K562 (cell line): Measurements from ENCODE around the gene VTCN1. TPM values are rescaled to one million over a fixed set of nuclear protein-coding genes. Genes with fewer than 3 reads are reported as not detected.

Experiments
- ATAC-seq: fragments of 200-7000 bp; cut with Tn5 transposase; 3 replicates; pipeline ENCODE4 v1.9.1; 2020; ENCODE audit warnings: moderate library complexity
- BruUV-seq: library from RNA; stranded (reverse); fragments of 400-500 nt; replicated peaks from 2 replicates; lab custom pipeline; 2021; lab: Mats Ljungman, UMichigan
- CTCF ChIA-PET: fragments of 300-600 bp; formaldehyde crosslinking; extraction: SDS; loops from one replicate; lab custom pipeline; 2021; ENCODE audit warnings: low intra/inter-chr PET ratio; lab: Yijun Ruan, JAX
- POLR2A ChIA-PET: fragments of 300-600, 350-650 bp; sonication (Branson Sonifier 250); formaldehyde crosslinking; extraction: SDS; loops from one replicate; lab custom pipeline; 2021; ENCODE audit warnings: antibody characterized with exemption, inconsistent platforms; lab: Yijun Ruan, JAX
- DNase-seq, 4 experiments: peaks; one replicate each; pipeline versions ENCODE4 v3.0.0 to v3.0.0-alpha.2; 2011 to 2018; ENCODE audit warnings: low spot score in 3 of 4, mixed read lengths in 3 of 4; ENCODE audit errors: extremely low read depth in 1 of 4
- FAIRE-seq: peaks from 2 replicates; lab custom pipeline; 2011; peaks lifted over from hg19 to GRCh38; lab: Jason Lieb, UNC
- H2AFZ ChIP-seq: 2 replicates; pipeline ENCODE4 v1.6.0; 2011; ENCODE audit warnings: low read depth, low read length, control low read depth, inconsistent platforms
- H3K27ac ChIP-seq: fragments of 200-600 bp; 3 replicates; pipeline ENCODE4 v1.8.0; 2011; ENCODE audit warnings: low read depth, mild to moderate bottlenecking, control low read depth, inconsistent platforms, low read length, moderate library complexity, mixed read lengths; ENCODE audit errors: extremely low read depth
- H3K27me3 ChIP-seq, 2 experiments: fragments of 300-600 bp in 1 of 2; 2 replicates in 1 of 2; 3 replicates in 1 of 2; pipeline versions ENCODE4 v1.6.0 to v1.8.0; 2011; ENCODE audit warnings: inconsistent platforms in 2 of 2, low read length in 2 of 2, mild to moderate bottlenecking in 1 of 2, mixed read lengths in 1 of 2, moderate library complexity in 1 of 2; ENCODE audit not compliant: control insufficient read depth in 2 of 2, insufficient read depth in 2 of 2
- H3K36me3 ChIP-seq: fragments of 300-600 bp; 3 replicates; pipeline ENCODE4 v1.8.0; 2011; ENCODE audit warnings: mild to moderate bottlenecking, low read length, inconsistent platforms; ENCODE audit not compliant: control insufficient read depth, insufficient read depth
- H3K4me1 ChIP-seq, 2 experiments: fragments of 200-600 bp in 1 of 2; replicated peaks in 1 of 2; 2 replicates in 1 of 2; 3 replicates in 1 of 2; pipeline versions ENCODE4 v1.5.1 to v1.8.0; 2011; ENCODE audit warnings: inconsistent platforms in 2 of 2, low read length in 2 of 2, mild to moderate bottlenecking in 1 of 2, mixed read lengths in 1 of 2, moderate library complexity in 1 of 2; ENCODE audit not compliant: control insufficient read depth in 2 of 2, insufficient read depth in 2 of 2
- H3K4me2 ChIP-seq: 2 replicates; pipeline ENCODE4 v1.6.1; 2011; ENCODE audit warnings: low read length, control low read depth, inconsistent platforms, mixed read lengths; ENCODE audit not compliant: insufficient read depth
- H3K4me3 ChIP-seq: fragments of 200-600 bp; sonication (generic), shearing (Covaris generic); 2 replicates; pipeline ENCODE4 v1.5.1; 2016; ENCODE audit warnings: control low read depth, inconsistent platforms
- H3K79me2 ChIP-seq: fragments of 200-600 bp; 3 replicates; pipeline ENCODE4 v1.8.0; 2011; ENCODE audit warnings: low read length, inconsistent platforms; ENCODE audit not compliant: control insufficient read depth, insufficient read depth
- H3K9ac ChIP-seq, 2 experiments: 2 replicates each; pipeline versions ENCODE4 v1.6.0 to v1.6.1; 2011; ENCODE audit warnings: low read depth in 2 of 2, low read length in 2 of 2, control low read depth in 1 of 2, inconsistent platforms in 1 of 2, mild to moderate bottlenecking in 1 of 2, mixed read lengths in 1 of 2; ENCODE audit not compliant: insufficient read depth in 1 of 2
- H3K9me1 ChIP-seq: one replicate; pipeline ENCODE4 v1.6.0; 2011; ENCODE audit warnings: inconsistent platforms, mild to moderate bottlenecking, low read length, moderate library complexity; ENCODE audit not compliant: control insufficient read depth, insufficient read depth
- H3K9me3 ChIP-seq: replicated peaks from 2 replicates; pipeline ENCODE4 v1.5.1; 2011; ENCODE audit warnings: low read depth, low read length, inconsistent platforms; ENCODE audit not compliant: control insufficient read depth, insufficient read depth
- H4K20me1 ChIP-seq: replicated peaks from 2 replicates; pipeline ENCODE4 v1.6.1; 2011; ENCODE audit warnings: low read length, inconsistent platforms, mixed read lengths; ENCODE audit not compliant: control insufficient read depth, insufficient read depth
- CBX3 ChIP-seq, 2 experiments: IDR thresholded peaks; 1 replicate in 1 of 2; 2 replicates in 1 of 2; pipeline ENCODE4 v1.6.1; 2012; ENCODE audit warnings: inconsistent platforms in 2 of 2, low read length in 2 of 2, borderline replicate concordance in 1 of 2, control low read depth in 1 of 2
- KLF10 ChIP-seq: fragments of 250-450 bp; sonication (Bioruptor Pico); IDR thresholded peaks from 2 replicates; pipeline ENCODE4 v1.6.1; 2021; ENCODE audit warnings: matching md5 sums
- NFXL1 ChIP-seq: fragments of 450-650 bp; formaldehyde crosslinking; IDR thresholded peaks from 2 replicates; pipeline ENCODE4 v1.4.0; 2021; ENCODE audit warnings: mild to moderate bottlenecking
- ZNF133 ChIP-seq: fragments of 250-450 bp; sonication (Bioruptor Pico); IDR thresholded peaks from 2 replicates; pipeline ENCODE4 v1.4.0; 2020; ENCODE audit warnings: mild to moderate bottlenecking
- ZNF232 ChIP-seq: sonication (generic); formaldehyde crosslinking; IDR thresholded peaks from 2 replicates; pipeline ENCODE4 v1.8.0; 2022; ENCODE audit warnings: mild to moderate bottlenecking, missing genetic modification reagents
- WGBS: fragments of 100-300 bp; shearing (Covaris generic); methylation state at CpG from one replicate; pipeline ENCODE4 v1.1.6; 2016; ENCODE audit warnings: low coverage, mixed read lengths; ENCODE audit not compliant: insufficient coverage; ENCODE audit errors: missing lambda C conversion rate; 5-methylcytosine and 5-hydroxymethylcytosine counted together
- in situ Hi-C: fragments of 300-500 bp; cut with MboI; formaldehyde crosslinking; loops from 4 replicates; pipeline ENCODE4 v1.15.0; 2018; ENCODE audit warnings: inconsistent platforms, mixed read lengths
- intact Hi-C: fragments of 100-400 bp; cut with micrococcal nuclease; formaldehyde crosslinking; loops from 2 replicates; pipeline ENCODE4 v1.14.2; 2022
- polyA plus RNA-seq, 8 experiments: library from polyadenylated mRNA; depleted of rRNA in 4 of 8; stranded (reverse) in 5 of 8; unstranded in 3 of 8; fragments of >200 nt; fragmentation: Nextera tagmentation in 2 of 8; fragmentation: Illumina TruSeq in 1 of 8; extraction: Ambion mirVana in 2 of 8; extraction: Trizol in 1 of 8; gene quantifications; 2 replicates each; pipeline versions ENCODE4 v1.2.1 to v1.2.3, GENCODE V29; 2011 to 2014; ENCODE audit warnings: inconsistent platforms in 1 of 8, missing spikeins in 1 of 8
- total RNA-seq, 7 experiments: library from RNA; depleted of rRNA in 6 of 7; stranded (reverse); fragments of >200 nt in 6 of 7; fragmentation: Illumina TruSeq in 2 of 7; extraction: Trizol in 2 of 7; gene quantifications; 2 replicates each; pipeline versions ENCODE4 v1.2.1 to v1.2.3, GENCODE V29; 2011 to 2021; ENCODE audit warnings: low replicate concordance in 1 of 7
- TF ChIP-seq, protein P1 (sequence below): fragments of 450-650 bp; IDR thresholded peaks from 2 replicates; pipeline ENCODE4 v1.6.1; 2016; ENCODE audit warnings: mild to moderate bottlenecking, moderate library complexity

VTCN1 gene
- total and polyA plus RNA-seq, 9 of the 15 experiments (the other 6 are each of a cell fraction or from before 2014, with no cell fraction given), result not detected

DNA sequence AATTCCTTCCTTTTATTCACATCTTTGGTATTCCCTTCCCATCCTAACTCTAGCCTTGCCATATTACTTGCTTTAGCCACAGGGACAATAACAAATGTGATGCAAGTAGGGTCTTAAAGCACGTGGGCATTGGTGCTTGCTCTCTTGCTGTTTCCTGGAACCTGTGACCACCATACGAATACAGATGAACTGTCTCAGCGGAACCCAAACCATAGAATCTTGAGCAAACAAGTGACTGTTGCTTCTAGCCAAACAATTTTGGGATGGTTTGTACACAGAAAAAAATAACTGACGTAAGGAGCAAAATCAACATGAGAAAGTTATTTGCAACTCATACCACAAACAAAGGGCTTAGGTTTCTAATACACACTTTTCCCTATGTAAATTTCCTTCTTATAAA, 15.2 kb upstream of the VTCN1 start (continued):
- no peak for TF ChIP-seq NFXL1

DNA sequence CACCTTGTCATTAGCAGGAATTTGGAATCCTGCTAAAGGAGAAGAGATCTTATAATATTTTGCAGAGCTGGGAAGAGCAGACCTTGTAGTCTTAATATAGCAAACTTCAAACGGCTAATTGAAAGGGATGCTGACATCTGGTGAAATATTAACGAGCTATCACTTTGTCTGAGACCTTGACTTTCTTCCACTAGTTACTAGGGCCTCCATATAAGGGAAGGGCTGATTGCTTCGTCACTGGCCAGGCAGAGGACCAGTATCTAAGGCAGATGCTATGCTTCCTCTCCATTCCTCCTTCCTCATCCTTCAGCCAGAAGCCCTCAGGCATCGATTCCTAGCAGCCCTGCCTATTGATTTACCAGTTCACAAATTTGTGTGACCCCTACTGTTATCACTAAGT, 6.0 kb upstream of the VTCN1 start:
- Histone ChIP-seq H3K9ac (no peak overlapping the region), H3K4me2 (no peak overlapping the region), H3K9me1 (no peaks in the 10 kb centered on the region), H3K27me3 (peaks cover 12 to 33% of the 10 kb centered on the region in 2 experiments), H3K4me3 (no peak overlapping the region), H3K36me3 (no peaks in the 10 kb centered on the region), H2AFZ (no peak overlapping the region), H3K4me1 (no peaks in the 10 kb centered on the region), H3K9me3 (no peaks in the 10 kb centered on the region), H3K27ac (no peak overlapping the region), H3K79me2 (no peaks in the 10 kb centered on the region), H4K20me1 (no peaks in the 10 kb centered on the region)
- ATAC-seq, result no peak
- in situ Hi-C loops (no loop called here), intact Hi-C loops (no loop called here)
- WGBS, result 2% methylated on average over 4 of the region's 4 CpGs
- TF ChIP-seq ZNF133 (no peak), CBX3 (IDR thresholded peaks at IDR 0.05; ENCODE audit: borderline replicate concordance in 1 of 2, low read length in 2 of 2) (no peak), ZNF232 (no peak), KLF10 (CRISPR knock-in tag) (no peak)
- TF ChIP-seq, protein P1, sequence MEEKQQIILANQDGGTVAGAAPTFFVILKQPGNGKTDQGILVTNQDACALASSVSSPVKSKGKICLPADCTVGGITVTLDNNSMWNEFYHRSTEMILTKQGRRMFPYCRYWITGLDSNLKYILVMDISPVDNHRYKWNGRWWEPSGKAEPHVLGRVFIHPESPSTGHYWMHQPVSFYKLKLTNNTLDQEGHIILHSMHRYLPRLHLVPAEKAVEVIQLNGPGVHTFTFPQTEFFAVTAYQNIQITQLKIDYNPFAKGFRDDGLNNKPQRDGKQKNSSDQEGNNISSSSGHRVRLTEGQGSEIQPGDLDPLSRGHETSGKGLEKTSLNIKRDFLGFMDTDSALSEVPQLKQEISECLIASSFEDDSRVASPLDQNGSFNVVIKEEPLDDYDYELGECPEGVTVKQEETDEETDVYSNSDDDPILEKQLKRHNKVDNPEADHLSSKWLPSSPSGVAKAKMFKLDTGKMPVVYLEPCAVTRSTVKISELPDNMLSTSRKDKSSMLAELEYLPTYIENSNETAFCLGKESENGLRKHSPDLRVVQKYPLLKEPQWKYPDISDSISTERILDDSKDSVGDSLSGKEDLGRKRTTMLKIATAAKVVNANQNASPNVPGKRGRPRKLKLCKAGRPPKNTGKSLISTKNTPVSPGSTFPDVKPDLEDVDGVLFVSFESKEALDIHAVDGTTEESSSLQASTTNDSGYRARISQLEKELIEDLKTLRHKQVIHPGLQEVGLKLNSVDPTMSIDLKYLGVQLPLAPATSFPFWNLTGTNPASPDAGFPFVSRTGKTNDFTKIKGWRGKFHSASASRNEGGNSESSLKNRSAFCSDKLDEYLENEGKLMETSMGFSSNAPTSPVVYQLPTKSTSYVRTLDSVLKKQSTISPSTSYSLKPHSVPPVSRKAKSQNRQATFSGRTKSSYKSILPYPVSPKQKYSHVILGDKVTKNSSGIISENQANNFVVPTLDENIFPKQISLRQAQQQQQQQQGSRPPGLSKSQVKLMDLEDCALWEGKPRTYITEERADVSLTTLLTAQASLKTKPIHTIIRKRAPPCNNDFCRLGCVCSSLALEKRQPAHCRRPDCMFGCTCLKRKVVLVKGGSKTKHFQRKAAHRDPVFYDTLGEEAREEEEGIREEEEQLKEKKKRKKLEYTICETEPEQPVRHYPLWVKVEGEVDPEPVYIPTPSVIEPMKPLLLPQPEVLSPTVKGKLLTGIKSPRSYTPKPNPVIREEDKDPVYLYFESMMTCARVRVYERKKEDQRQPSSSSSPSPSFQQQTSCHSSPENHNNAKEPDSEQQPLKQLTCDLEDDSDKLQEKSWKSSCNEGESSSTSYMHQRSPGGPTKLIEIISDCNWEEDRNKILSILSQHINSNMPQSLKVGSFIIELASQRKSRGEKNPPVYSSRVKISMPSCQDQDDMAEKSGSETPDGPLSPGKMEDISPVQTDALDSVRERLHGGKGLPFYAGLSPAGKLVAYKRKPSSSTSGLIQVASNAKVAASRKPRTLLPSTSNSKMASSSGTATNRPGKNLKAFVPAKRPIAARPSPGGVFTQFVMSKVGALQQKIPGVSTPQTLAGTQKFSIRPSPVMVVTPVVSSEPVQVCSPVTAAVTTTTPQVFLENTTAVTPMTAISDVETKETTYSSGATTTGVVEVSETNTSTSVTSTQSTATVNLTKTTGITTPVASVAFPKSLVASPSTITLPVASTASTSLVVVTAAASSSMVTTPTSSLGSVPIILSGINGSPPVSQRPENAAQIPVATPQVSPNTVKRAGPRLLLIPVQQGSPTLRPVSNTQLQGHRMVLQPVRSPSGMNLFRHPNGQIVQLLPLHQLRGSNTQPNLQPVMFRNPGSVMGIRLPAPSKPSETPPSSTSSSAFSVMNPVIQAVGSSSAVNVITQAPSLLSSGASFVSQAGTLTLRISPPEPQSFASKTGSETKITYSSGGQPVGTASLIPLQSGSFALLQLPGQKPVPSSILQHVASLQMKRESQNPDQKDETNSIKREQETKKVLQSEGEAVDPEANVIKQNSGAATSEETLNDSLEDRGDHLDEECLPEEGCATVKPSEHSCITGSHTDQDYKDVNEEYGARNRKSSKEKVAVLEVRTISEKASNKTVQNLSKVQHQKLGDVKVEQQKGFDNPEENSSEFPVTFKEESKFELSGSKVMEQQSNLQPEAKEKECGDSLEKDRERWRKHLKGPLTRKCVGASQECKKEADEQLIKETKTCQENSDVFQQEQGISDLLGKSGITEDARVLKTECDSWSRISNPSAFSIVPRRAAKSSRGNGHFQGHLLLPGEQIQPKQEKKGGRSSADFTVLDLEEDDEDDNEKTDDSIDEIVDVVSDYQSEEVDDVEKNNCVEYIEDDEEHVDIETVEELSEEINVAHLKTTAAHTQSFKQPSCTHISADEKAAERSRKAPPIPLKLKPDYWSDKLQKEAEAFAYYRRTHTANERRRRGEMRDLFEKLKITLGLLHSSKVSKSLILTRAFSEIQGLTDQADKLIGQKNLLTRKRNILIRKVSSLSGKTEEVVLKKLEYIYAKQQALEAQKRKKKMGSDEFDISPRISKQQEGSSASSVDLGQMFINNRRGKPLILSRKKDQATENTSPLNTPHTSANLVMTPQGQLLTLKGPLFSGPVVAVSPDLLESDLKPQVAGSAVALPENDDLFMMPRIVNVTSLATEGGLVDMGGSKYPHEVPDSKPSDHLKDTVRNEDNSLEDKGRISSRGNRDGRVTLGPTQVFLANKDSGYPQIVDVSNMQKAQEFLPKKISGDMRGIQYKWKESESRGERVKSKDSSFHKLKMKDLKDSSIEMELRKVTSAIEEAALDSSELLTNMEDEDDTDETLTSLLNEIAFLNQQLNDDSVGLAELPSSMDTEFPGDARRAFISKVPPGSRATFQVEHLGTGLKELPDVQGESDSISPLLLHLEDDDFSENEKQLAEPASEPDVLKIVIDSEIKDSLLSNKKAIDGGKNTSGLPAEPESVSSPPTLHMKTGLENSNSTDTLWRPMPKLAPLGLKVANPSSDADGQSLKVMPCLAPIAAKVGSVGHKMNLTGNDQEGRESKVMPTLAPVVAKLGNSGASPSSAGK, result no peak
- FAIRE-seq, result no peak
- no TSS peak for BruUV-seq
- ChIA-PET CTCF (no interaction called here), POLR2A (no interaction called here)
- no peak for DNase-seq
